ENCODE data around the gene RALGAPA1. TPM values are rescaled to one million over a fixed set of nuclear protein-coding genes. Genes with fewer than 3 reads are reported as not detected.

RALGAPA1 gene
- polyA plus RNA-seq, 1 donor (not counting 4 experiments of a cell fraction or from before 2014, with no cell fraction given), result 12.1 TPM

DNA sequence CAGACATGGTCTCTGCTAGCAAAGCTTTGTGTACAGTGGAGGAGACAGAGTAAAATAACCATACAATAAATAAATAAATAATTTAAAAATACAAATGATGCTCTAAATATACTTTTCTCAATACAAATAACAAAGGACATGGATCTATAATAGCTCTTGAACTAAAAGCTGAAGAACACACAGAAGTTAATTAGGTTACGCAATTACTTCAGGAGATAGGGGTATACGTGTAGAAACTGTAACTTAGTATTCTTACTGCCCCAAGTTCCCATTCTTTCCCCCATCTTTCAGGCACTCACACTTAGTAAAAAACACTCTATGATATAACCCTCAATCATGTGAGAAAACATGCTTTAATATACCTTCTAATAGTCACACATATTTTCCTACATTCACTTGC lies 231.0 kb downstream of the RALGAPA1 start:
- no peak for FAIRE-seq
- Histone ChIP-seq H3K79me2 (ENCODE audit: control insufficient read depth, insufficient read depth, low read length) (no peaks in the 10 kb centered on the region), H3K4me3 (ENCODE audit: control insufficient read depth in 2 of 3, extremely low read depth in 1 of 3, insufficient read depth in 2 of 3, low read depth in 1 of 3, low read length in 3 of 3) (no peak overlapping the region), H4K20me1 (ENCODE audit: control insufficient read depth, extremely low read depth, insufficient read depth, low read length) (no peaks in the 10 kb centered on the region), H3K27ac (ENCODE audit: control insufficient read depth, insufficient read depth, low read length) (no peak overlapping the region), H3K9me1 (ENCODE audit: control insufficient read depth, extremely low read depth, insufficient read depth, low read length) (no peaks in the 10 kb centered on the region), H3K4me2 (ENCODE audit: control insufficient read depth, extremely low read depth, insufficient read depth, low read depth, low read length) (no peak overlapping the region), H3K9me3 (ENCODE audit: control insufficient read depth, low read depth, low read length) (no peaks in the 10 kb centered on the region), H2AFZ (ENCODE audit: control insufficient read depth, low read length) (no peak overlapping the region), H3K9ac (ENCODE audit: control insufficient read depth, extremely low read depth, insufficient read depth, low read length) (no peak overlapping the region), H3K4me1 (ENCODE audit: control insufficient read depth, extremely low read depth, insufficient read depth, low read length) (no peaks in the 10 kb centered on the region), H3K36me3 (ENCODE audit: control insufficient read depth in 2 of 2, extremely low read depth in 1 of 2, insufficient read depth in 2 of 2, low read length in 2 of 2) (no peaks in the 10 kb centered on the region), H3K27me3 (ENCODE audit: control insufficient read depth, extremely low read depth, insufficient read depth, low read length) (no peaks in the 10 kb centered on the region)
- dilution Hi-C loops (cut with MboI; ENCODE audit: extremely low pct_ligation_motif_present, low sequenced_read_pairs), result no loop called here
- DNase-seq (ENCODE audit: low read depth, low spot score), result no peak
- TF ChIP-seq EZH2 (IDR thresholded peaks at IDR 0.05; ENCODE audit: low read length), result no peak
- TF ChIP-seq, protein P1, sequence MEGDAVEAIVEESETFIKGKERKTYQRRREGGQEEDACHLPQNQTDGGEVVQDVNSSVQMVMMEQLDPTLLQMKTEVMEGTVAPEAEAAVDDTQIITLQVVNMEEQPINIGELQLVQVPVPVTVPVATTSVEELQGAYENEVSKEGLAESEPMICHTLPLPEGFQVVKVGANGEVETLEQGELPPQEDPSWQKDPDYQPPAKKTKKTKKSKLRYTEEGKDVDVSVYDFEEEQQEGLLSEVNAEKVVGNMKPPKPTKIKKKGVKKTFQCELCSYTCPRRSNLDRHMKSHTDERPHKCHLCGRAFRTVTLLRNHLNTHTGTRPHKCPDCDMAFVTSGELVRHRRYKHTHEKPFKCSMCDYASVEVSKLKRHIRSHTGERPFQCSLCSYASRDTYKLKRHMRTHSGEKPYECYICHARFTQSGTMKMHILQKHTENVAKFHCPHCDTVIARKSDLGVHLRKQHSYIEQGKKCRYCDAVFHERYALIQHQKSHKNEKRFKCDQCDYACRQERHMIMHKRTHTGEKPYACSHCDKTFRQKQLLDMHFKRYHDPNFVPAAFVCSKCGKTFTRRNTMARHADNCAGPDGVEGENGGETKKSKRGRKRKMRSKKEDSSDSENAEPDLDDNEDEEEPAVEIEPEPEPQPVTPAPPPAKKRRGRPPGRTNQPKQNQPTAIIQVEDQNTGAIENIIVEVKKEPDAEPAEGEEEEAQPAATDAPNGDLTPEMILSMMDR (optimal IDR thresholded peaks at IDR 0.05 in 1 of 3, IDR thresholded peaks at IDR 0.05 in 1 of 3, conservative IDR thresholded peaks at IDR 0.05 in 1 of 3; ENCODE audit: extremely low read depth in 1 of 3, insufficient read depth in 2 of 3, low read length in 3 of 3), result no peak

DNA sequence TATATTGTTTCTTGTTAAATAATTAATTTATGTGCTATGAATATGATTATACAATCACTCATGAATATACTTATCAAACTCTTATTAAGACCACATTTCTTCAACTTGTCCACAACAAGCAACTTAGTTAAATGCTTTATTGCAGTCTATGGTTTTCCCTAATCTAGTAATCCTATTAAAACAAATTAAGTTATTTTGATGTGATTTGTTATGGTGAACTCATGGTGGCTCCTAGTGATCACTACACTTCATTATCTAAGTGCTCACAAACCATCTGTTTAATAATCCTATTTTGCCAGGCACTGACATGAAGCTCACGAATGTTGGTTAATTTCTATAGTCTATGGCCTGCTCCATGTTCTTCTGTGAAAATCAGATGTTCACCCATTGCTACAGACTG lies 232.2 kb downstream of the RALGAPA1 start:
- Histone ChIP-seq H3K9me3 (ENCODE audit: control insufficient read depth, low read depth, low read length) (no peaks in the 10 kb centered on the region), H3K27ac (ENCODE audit: control insufficient read depth, insufficient read depth, low read length) (no peak overlapping the region), H3K79me2 (ENCODE audit: control insufficient read depth, insufficient read depth, low read length) (no peaks in the 10 kb centered on the region), H2AFZ (ENCODE audit: control insufficient read depth, low read length) (no peak overlapping the region), H3K27me3 (ENCODE audit: control insufficient read depth, extremely low read depth, insufficient read depth, low read length) (no peaks in the 10 kb centered on the region), H4K20me1 (ENCODE audit: control insufficient read depth, extremely low read depth, insufficient read depth, low read length) (no peaks in the 10 kb centered on the region), H3K4me2 (ENCODE audit: control insufficient read depth, extremely low read depth, insufficient read depth, low read depth, low read length) (no peak overlapping the region), H3K36me3 (ENCODE audit: control insufficient read depth in 2 of 2, extremely low read depth in 1 of 2, insufficient read depth in 2 of 2, low read length in 2 of 2) (no peaks in the 10 kb centered on the region), H3K4me3 (ENCODE audit: control insufficient read depth in 2 of 3, extremely low read depth in 1 of 3, insufficient read depth in 2 of 3, low read depth in 1 of 3, low read length in 3 of 3) (no peak overlapping the region), H3K4me1 (ENCODE audit: control insufficient read depth, extremely low read depth, insufficient read depth, low read length) (no peaks in the 10 kb centered on the region), H3K9ac (ENCODE audit: control insufficient read depth, extremely low read depth, insufficient read depth, low read length) (no peak overlapping the region), H3K9me1 (ENCODE audit: control insufficient read depth, extremely low read depth, insufficient read depth, low read length) (no peaks in the 10 kb centered on the region)
- dilution Hi-C loops (cut with MboI; ENCODE audit: extremely low pct_ligation_motif_present, low sequenced_read_pairs), result no loop called here
- DNase-seq (ENCODE audit: low read depth, low spot score) (no peak), FAIRE-seq (no peak)
- TF ChIP-seq EZH2 (IDR thresholded peaks at IDR 0.05; ENCODE audit: low read length), result no peak
- TF ChIP-seq, protein P1 (optimal IDR thresholded peaks at IDR 0.05 in 1 of 3, IDR thresholded peaks at IDR 0.05 in 1 of 3, conservative IDR thresholded peaks at IDR 0.05 in 1 of 3; ENCODE audit: extremely low read depth in 1 of 3, insufficient read depth in 2 of 3, low read length in 3 of 3), result no peak
